ENCODE results near the gene NTN4. TPM values are rescaled to one million over a fixed set of nuclear protein-coding genes. Genes with fewer than 3 reads are reported as not detected.
"Not testable (repeated sequence)": the region's sequence is repeated elsewhere in the genome, so short reads cannot be mapped to it uniquely, and the experiment has no call there.

Gene NTN4
- polyA plus RNA-seq, 1 experiment: 582 TPM

- Histone ChIP-seq H3K27me3 (ENCODE audit: control insufficient read depth, insufficient read depth, low read length) (peaks cover 1% of the 10 kb centered on the region), H3K36me3 (ENCODE audit: control insufficient read depth, insufficient read depth, low read length) (0 out of 2 replicates have a peak, but pooled peaks cover 2% of the 10 kb centered on the region), H3K4me3 (ENCODE audit: low read depth, low read length) (no peak overlapping the region)
- ChIA-PET POLR2A (no interaction called here), CTCF (no interaction called here)
- no peak for TF ChIP-seq CTCF (IDR thresholded peaks at IDR 0.05; ENCODE audit: insufficient read depth, low read depth, low read length)
- no peak for DNase-seq (ENCODE audit: low read depth)
Measured at GRCh38 chr12:95787274-95787818, 3.2 kb downstream of the NTN4 start.

GRCh38 chr12:95784915-95785314 lies 5.6 kb downstream of the NTN4 start:
- ChIA-PET POLR2A (no interaction called here), CTCF (no interaction called here)
- Histone ChIP-seq H3K27me3 (ENCODE audit: control insufficient read depth, insufficient read depth, low read length) (no peaks in the 10 kb centered on the region), H3K36me3 (ENCODE audit: control insufficient read depth, insufficient read depth, low read length) (0 out of 2 replicates have a peak, but pooled peaks cover 2% of the 10 kb centered on the region), H3K4me3 (ENCODE audit: low read depth, low read length) (no peak overlapping the region)
- DNase-seq (ENCODE audit: low read depth): no peak
- no peak for TF ChIP-seq CTCF (IDR thresholded peaks at IDR 0.05; ENCODE audit: insufficient read depth, low read depth, low read length)

- DNase-seq (ENCODE audit: low read depth): no peak
- no peaks in the 10 kb centered on the region for H3K27me3 ChIP-seq (ENCODE audit: control insufficient read depth, insufficient read depth, low read length)
- no peak for TF ChIP-seq CTCF (IDR thresholded peaks at IDR 0.05; ENCODE audit: insufficient read depth, low read depth, low read length)
- H3K36me3 ChIP-seq (ENCODE audit: control insufficient read depth, insufficient read depth, low read length): 0 out of 2 replicates have a peak, but pooled peaks cover 2% of the 10 kb centered on the region
- ChIA-PET CTCF (interaction anchor here (0.6 to 1.4 kb wide), 2 partner anchors 10 to 162 kb away, joined by 3 read pairs; no protein-coding TSS in a partner anchor), POLR2A (no interaction called here)
- H3K4me3 ChIP-seq (ENCODE audit: low read depth, low read length): no peak overlapping the region
Measured at GRCh38 chr12:95784286-95784685, 6.3 kb downstream of the NTN4 start.

GRCh38 chr12:95775466-95775865 lies 15.1 kb downstream of the NTN4 start:
- H3K4me3 ChIP-seq (ENCODE audit: low read depth, low read length); DNase-seq (ENCODE audit: low read depth); POLR2A ChIA-PET; H3K36me3 ChIP-seq (ENCODE audit: control insufficient read depth, insufficient read depth, low read length); H3K27me3 ChIP-seq (ENCODE audit: control insufficient read depth, insufficient read depth, low read length): not testable (repeated sequence)
- CTCF ChIA-PET: interaction anchor here (1.1 kb wide), 1 partner anchor 23 kb away, joined by 3 read pairs; no protein-coding TSS in a partner anchor

- ChIA-PET POLR2A (no interaction called here), CTCF (interaction anchor here (1.1 to 1.4 kb wide), 2 partner anchors 9 to 24 kb away, joined by 3 read pairs; no protein-coding TSS in a partner anchor)
- Histone ChIP-seq H3K36me3 (ENCODE audit: control insufficient read depth, insufficient read depth, low read length) (0 out of 2 replicates have a peak, but pooled peaks cover 1% of the 10 kb centered on the region), H3K4me3 (ENCODE audit: low read depth, low read length) (no peak overlapping the region), H3K27me3 (ENCODE audit: control insufficient read depth, insufficient read depth, low read length) (no peaks in the 10 kb centered on the region)
- no peak for DNase-seq (ENCODE audit: low read depth)
- no peak for TF ChIP-seq CTCF (IDR thresholded peaks at IDR 0.05; ENCODE audit: insufficient read depth, low read depth, low read length)
Measured at GRCh38 chr12:95774311-95775045, 16.1 kb downstream of the NTN4 start.
